GM12878 (cell line): ENCODE measurements around the gene GABBR2. TPM values are rescaled to one million over a fixed set of nuclear protein-coding genes. Genes with fewer than 3 reads are reported as not detected.

Experiments
- ATAC-seq: fragments of 200-7000 bp; cut with Tn5 transposase; 3 replicates; pipeline ENCODE4 v1.9.1; 2020; ENCODE audit warnings: mild to moderate bottlenecking, moderate library complexity
- BruUV-seq: library from RNA; stranded (reverse); fragments of 400-500 nt; replicated peaks from 2 replicates; lab custom pipeline; 2021; lab: Mats Ljungman, UMichigan
- CTCF ChIA-PET: fragments of 300-600 bp; sonication (Branson Sonifier 250); formaldehyde crosslinking; extraction: SDS; loops from one replicate; lab custom pipeline; 2021; ENCODE audit warnings: inconsistent platforms; lab: Yijun Ruan, JAX
- POLR2A ChIA-PET: fragments of 350-600 bp; formaldehyde crosslinking; extraction: SDS; loops from one replicate; lab custom pipeline; 2021; ENCODE audit warnings: inconsistent platforms; lab: Charles Lee
- RAD21 ChIA-PET: fragments of 300-600 bp; sonication (Branson Sonifier 250); formaldehyde crosslinking; loops from one replicate; lab custom pipeline; 2023; ENCODE audit warnings: antibody characterized with exemption; ENCODE audit not compliant: unreplicated experiment; lab: Charles Lee
- SMC1A ChIA-PET: fragments of 300-600 bp; sonication (Branson Sonifier 250); formaldehyde crosslinking; loops from one replicate; lab custom pipeline; 2023; ENCODE audit not compliant: unreplicated experiment, uncharacterized antibody; lab: Charles Lee
- DNase-seq: peaks from one replicate; pipeline ENCODE4 v3.0.0-alpha.2; 2011; ENCODE audit warnings: low read depth, low spot score
- FAIRE-seq: peaks from 3 replicates; lab custom pipeline; 2011; peaks lifted over from hg19 to GRCh38; lab: Jason Lieb, UNC
- H2AFZ ChIP-seq: 2 replicates; pipeline ENCODE4 v1.6.0; 2011; ENCODE audit warnings: low read depth, low read length, control low read depth; ENCODE audit not compliant: control insufficient read depth
- H3K27ac ChIP-seq: 2 replicates; pipeline ENCODE4 v1.5.1; 2011; ENCODE audit warnings: control low read depth; ENCODE audit not compliant: control insufficient read depth, insufficient read depth
- H3K27me3 ChIP-seq, 2 experiments: replicated peaks in 1 of 2; 2 replicates each; pipeline versions ENCODE4 v1.6.0 to v1.6.1; 2011; ENCODE audit warnings: low read length in 1 of 2; ENCODE audit not compliant: control insufficient read depth in 2 of 2, insufficient read depth in 2 of 2
- H3K36me3 ChIP-seq, 2 experiments: 2 replicates each; pipeline ENCODE4 v1.5.1; 2011; ENCODE audit warnings: low read length in 1 of 2; ENCODE audit not compliant: control insufficient read depth in 2 of 2, insufficient read depth in 2 of 2
- H3K4me1 ChIP-seq: 2 replicates; pipeline ENCODE4 v1.6.1; 2011; ENCODE audit warnings: mild to moderate bottlenecking, low read length, moderate library complexity, mixed read lengths; ENCODE audit not compliant: control insufficient read depth, insufficient read depth
- H3K4me2 ChIP-seq: 2 replicates; pipeline ENCODE4 v1.6.0; 2011; ENCODE audit warnings: control low read depth; ENCODE audit not compliant: control insufficient read depth, insufficient read depth
- H3K4me3 ChIP-seq: fragments of 200-600 bp; sonication (generic); 2 replicates; pipeline ENCODE4 v1.5.1; 2016
- H3K79me2 ChIP-seq: 2 replicates; pipeline ENCODE4 v1.6.0; 2011; ENCODE audit warnings: low read length; ENCODE audit not compliant: control insufficient read depth, insufficient read depth
- H3K9ac ChIP-seq: 2 replicates; pipeline ENCODE4 v1.8.0; 2011; ENCODE audit warnings: low read length, control low read depth, mixed read lengths; ENCODE audit not compliant: control insufficient read depth, insufficient read depth
- H3K9me3 ChIP-seq: replicated peaks from 3 replicates; pipeline ENCODE4 v1.5.1; 2011; ENCODE audit warnings: mild to moderate bottlenecking, low read length; ENCODE audit not compliant: control insufficient read depth, insufficient read depth
- H4K20me1 ChIP-seq: 2 replicates; pipeline ENCODE4 v1.6.0; 2011; ENCODE audit not compliant: control insufficient read depth, insufficient read depth
- NFXL1 ChIP-seq: fragments of 450-650 bp; IDR thresholded peaks from 2 replicates; pipeline ENCODE4 v1.6.1; 2017; ENCODE audit warnings: antibody characterized with exemption, mild to moderate bottlenecking, borderline replicate concordance
- NFYB ChIP-seq: IDR thresholded peaks from 2 replicates; pipeline ENCODE4 v1.6.1; 2011; ENCODE audit warnings: low read depth, mild to moderate bottlenecking, low read length, improper control_type of control experiment, moderate library complexity; ENCODE audit not compliant: insufficient read depth
- RFX5 ChIP-seq: IDR thresholded peaks from 2 replicates; pipeline ENCODE4 v1.6.1; 2011; ENCODE audit warnings: low read depth, low read length, improper control_type of control experiment
- SIN3A ChIP-seq: IDR thresholded peaks from 2 replicates; pipeline ENCODE4 v1.6.1; 2012; ENCODE audit warnings: low read depth, low read length, improper control_type of control experiment
- SREBF1 ChIP-seq: IDR thresholded peaks from 2 replicates; pipeline ENCODE4 v1.6.1; 2012; ENCODE audit warnings: mild to moderate bottlenecking, low read length
- TBL1XR1 ChIP-seq: IDR thresholded peaks from 2 replicates; pipeline ENCODE4 v1.6.1; 2012; ENCODE audit warnings: low read depth, low read length, improper control_type of control experiment
- YY1 ChIP-seq: IDR thresholded peaks from 2 replicates; pipeline ENCODE4 v1.6.1; 2011; ENCODE audit warnings: low read depth, mild to moderate bottlenecking, low read length
- ZBED1 ChIP-seq: IDR thresholded peaks from 2 replicates; pipeline ENCODE4 v1.6.1; 2016; ENCODE audit warnings: borderline replicate concordance
- ZBTB40 ChIP-seq: fragments of 450-650 bp; IDR thresholded peaks from 2 replicates; pipeline ENCODE4 v1.6.1; 2016; ENCODE audit warnings: mild to moderate bottlenecking, moderate library complexity, borderline replicate concordance
- ZSCAN29 ChIP-seq: fragments of 450-650 bp; IDR thresholded peaks from 2 replicates; pipeline ENCODE4 v1.6.1; 2017; ENCODE audit warnings: mild to moderate bottlenecking, moderate library complexity
- WGBS: methylation state at CpG from one replicate; pipeline ENCODE4 v1.1.6; 2016; ENCODE audit warnings: low lambda C conversion rate; ENCODE audit not compliant: insufficient replicate concordance, insufficient coverage; ENCODE audit errors: missing lambda C conversion rate; 5-methylcytosine and 5-hydroxymethylcytosine counted together
- in situ Hi-C: fragments of 300-500 bp; cut with MboI; formaldehyde crosslinking; loops from 9 replicates; pipeline ENCODE4 v1.14.3; 2018; ENCODE audit warnings: mixed read lengths
- intact Hi-C: fragments of 100-400 bp; cut with micrococcal nuclease; formaldehyde crosslinking; loops from one replicate; pipeline ENCODE4 v1.14.2; 2022; ENCODE audit not compliant: unreplicated experiment
- polyA plus RNA-seq, 11 experiments: library from polyadenylated mRNA; depleted of rRNA in 4 of 11; unstranded in 6 of 11; stranded (reverse) in 5 of 11; fragments of >200 nt; fragmentation: Nextera tagmentation in 4 of 11; fragmentation: Illumina TruSeq in 1 of 11; extraction: Ambion mirVana in 4 of 11; extraction: Trizol in 1 of 11; gene quantifications; 1 replicate in 1 of 11; 2 replicates in 10 of 11; pipeline versions ENCODE4 v1.2.1 to v1.2.3, GENCODE V29; 2011 to 2016; ENCODE audit warnings: inconsistent platforms in 2 of 11, missing spikeins in 2 of 11, low read depth in 1 of 11
- total RNA-seq, 4 experiments: library from RNA; depleted of rRNA in 3 of 4; stranded (reverse); fragments of >200 nt in 3 of 4; fragmentation: Illumina TruSeq in 1 of 4; extraction: Trizol in 1 of 4; gene quantifications; 2 replicates each; pipeline versions ENCODE4 v1.2.1 to v1.2.3, GENCODE V29; 2013 to 2021

Gene GABBR2
- total and polyA plus RNA-seq, 10 of the 15 experiments (the other 5 are each of a cell fraction or from before 2014, with no cell fraction given), result 0.02 to 2.2 (median 0.06) TPM; not detected in 2

GRCh38 chr9:98517761-98518160 lies 191.0 kb downstream of the GABBR2 start:
- no TSS peak for BruUV-seq
- RAD21 ChIA-PET, result no interaction called here
- Histone ChIP-seq H3K9ac (no peak overlapping the region), H3K27ac (no peak overlapping the region), H4K20me1 (no peaks in the 10 kb centered on the region), H3K4me1 (no peaks in the 10 kb centered on the region), H3K4me3 (no peak overlapping the region), H3K4me2 (no peak overlapping the region), H3K36me3 (no peaks in the 10 kb centered on the region), H3K27me3 (no peaks in the 10 kb centered on the region; a peak in 2 of 4 replicates), H3K9me3 (no peaks in the 10 kb centered on the region), H3K79me2 (no peaks in the 10 kb centered on the region), H2AFZ (no peak overlapping the region)
- POLR2A ChIA-PET, result no interaction called here
- WGBS, result 36% methylated on average over 5 of the region's 5 CpGs
- in situ Hi-C loops (no loop called here), intact Hi-C loops (no loop called here)
- SMC1A ChIA-PET, result no interaction called here
- no peak for DNase-seq
- TF ChIP-seq YY1 (no peak), TBL1XR1 (no peak), NFYB (0 out of 2 replicates have a peak, but pooled peaks have one; percentile 49), RFX5 (no peak)
- CTCF ChIA-PET, result no interaction called here
- no peak for ATAC-seq
- FAIRE-seq, result no peak

- ChIA-PET POLR2A (no interaction called here), RAD21 (no interaction called here), CTCF (no interaction called here), SMC1A (interaction anchor here (1.0 kb wide), 1 partner anchor 18 kb away, joined by 3 read pairs; no protein-coding TSS in a partner anchor)
- in situ Hi-C loops (no loop called here), intact Hi-C loops (no loop called here)
- FAIRE-seq (no peak), ATAC-seq (no peak), DNase-seq (no peak)
- H3K36me3 ChIP-seq, result no peaks in the 10 kb centered on the region
- TF ChIP-seq ZBED1, result no peak
- no peak for TF ChIP-seq RFX5
- TF ChIP-seq ZSCAN29, result no peak
- TF ChIP-seq SREBF1, result no peak
- TF ChIP-seq YY1, result no peak
- no peak for TF ChIP-seq SIN3A
- no peak for TF ChIP-seq NFXL1
- TF ChIP-seq ZBTB40, result no peak
- no peaks in the 10 kb centered on the region; a peak in 2 of 4 replicates for H3K27me3 ChIP-seq
- no peaks in the 10 kb centered on the region for H3K79me2 ChIP-seq
- H3K9me3 ChIP-seq, result no peaks in the 10 kb centered on the region
- H3K27ac ChIP-seq, result no peak overlapping the region
- no peak overlapping the region for H3K4me2 ChIP-seq
- no peaks in the 10 kb centered on the region for H4K20me1 ChIP-seq
- BruUV-seq, result no TSS peak
- H2AFZ ChIP-seq, result no peak overlapping the region
- H3K4me1 ChIP-seq, result no peaks in the 10 kb centered on the region
- no peak overlapping the region for H3K4me3 ChIP-seq
- H3K9ac ChIP-seq, result no peak overlapping the region
- 29% methylated on average over 9 of the region's 9 CpGs for WGBS
Observed at GRCh38 chr9:98516897-98517503, 191.7 kb downstream of the GABBR2 start.
